NK-92 (cell line): ENCODE measurements around the gene SENP8.
"Not testable (repeated sequence)": the region's sequence is repeated elsewhere in the genome, so short reads cannot be mapped to it uniquely, and the experiment has no call there.

Experiments
- DNase-seq: peaks from one replicate; lab custom pipeline; 2025; ENCODE audit not compliant: unreplicated experiment; lab: John Stamatoyannopoulos, UW

The SENP8 gene

DNA sequence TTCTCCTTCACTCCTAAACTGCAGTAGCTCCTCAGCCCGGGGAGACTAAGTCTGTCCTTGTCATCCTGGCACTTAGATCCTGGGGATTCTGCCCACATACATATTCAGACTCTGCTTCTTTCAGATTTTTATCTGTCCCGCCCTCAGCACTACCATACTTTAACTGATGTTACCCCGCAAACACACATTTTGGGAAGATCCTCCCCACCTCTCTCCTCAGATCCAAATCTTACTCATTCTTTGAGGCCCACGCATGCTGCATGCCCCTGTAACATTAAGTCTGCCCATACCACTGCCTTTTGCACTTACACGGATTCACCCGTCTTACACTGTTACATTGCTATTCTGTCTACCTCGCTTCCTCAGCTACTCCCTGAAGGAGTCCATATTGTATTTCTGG is 36.1 kb downstream of the SENP8 start:
- DNase-seq: no peak

DNA sequence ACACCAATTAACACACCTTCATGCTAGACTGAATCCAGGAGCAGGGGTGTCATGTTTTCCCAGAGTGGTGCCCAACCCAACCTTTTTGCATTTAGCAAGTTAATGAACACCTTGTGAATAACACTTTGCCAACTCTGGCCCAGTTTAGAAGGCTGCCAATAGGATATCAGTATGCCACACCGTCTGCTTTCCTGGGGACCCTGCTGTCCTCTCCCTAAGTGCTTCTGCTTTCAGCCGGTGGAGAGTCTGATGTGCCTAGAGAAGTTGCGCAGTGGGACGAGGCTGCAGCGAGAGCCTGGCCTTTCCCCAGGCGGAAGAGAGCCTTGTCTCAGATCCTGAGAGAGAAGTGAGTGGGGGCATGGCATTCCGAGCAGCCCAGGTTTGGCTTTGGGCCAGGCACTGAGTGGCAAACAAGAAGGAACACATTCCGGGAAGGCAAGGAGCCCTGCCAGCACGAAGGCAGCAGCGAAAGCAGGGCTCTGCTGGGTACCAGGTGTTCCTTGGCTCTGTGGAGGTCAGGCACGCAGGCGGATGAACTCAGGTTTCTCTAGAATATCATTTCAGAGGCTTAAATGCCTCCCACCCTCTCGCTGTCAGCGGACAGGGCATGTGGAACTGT is 36.9 kb downstream of the SENP8 start:
- DNase-seq: no peak

GRCh38 chr15:72155635-72156616 is 37.7 kb downstream of the SENP8 start:
- no peak for DNase-seq

GRCh38 chr15:72156928-72157327 is 38.7 kb downstream of the SENP8 start:
- DNase-seq: no peak

DNA sequence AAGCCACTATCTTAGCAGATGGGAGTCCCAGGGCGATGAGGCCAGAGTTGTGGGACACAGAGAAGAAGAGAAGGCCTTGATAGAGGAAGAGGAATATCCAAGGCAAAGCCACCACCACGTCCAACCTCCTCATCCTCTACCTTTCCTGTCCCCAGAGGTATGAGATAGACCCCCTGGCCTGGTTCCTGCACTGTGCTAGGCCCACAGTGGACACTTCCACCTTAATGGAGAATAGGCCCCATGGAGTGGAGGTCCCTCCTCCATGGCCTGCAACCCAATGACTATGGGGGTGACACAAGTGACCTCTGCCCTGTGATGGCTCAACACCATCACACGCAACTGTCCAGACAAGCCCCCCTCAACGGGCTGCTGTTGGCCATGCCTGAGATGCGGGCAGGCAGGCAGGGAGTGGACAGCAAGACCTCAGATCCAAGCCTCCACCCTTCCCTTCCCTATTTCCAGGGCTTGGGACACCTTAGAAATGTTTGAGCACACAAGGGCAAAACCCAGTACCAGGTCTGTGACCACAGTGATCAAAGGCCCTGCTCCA is 42.6 kb downstream of the SENP8 start:
- no peak for DNase-seq

- no peak for DNase-seq
Observed at GRCh38 chr15:72161361-72162132, 43.3 kb downstream of the SENP8 start.

- DNase-seq: no peak
Observed at GRCh38 chr15:72162569-72162968, 44.4 kb downstream of the SENP8 start.

- DNase-seq: no peak
Observed at GRCh38 chr15:72163719-72164118, 45.5 kb downstream of the SENP8 start.

GRCh38 chr15:72166716-72167417 is 48.7 kb downstream of the SENP8 start:
- DNase-seq: no peak

DNA sequence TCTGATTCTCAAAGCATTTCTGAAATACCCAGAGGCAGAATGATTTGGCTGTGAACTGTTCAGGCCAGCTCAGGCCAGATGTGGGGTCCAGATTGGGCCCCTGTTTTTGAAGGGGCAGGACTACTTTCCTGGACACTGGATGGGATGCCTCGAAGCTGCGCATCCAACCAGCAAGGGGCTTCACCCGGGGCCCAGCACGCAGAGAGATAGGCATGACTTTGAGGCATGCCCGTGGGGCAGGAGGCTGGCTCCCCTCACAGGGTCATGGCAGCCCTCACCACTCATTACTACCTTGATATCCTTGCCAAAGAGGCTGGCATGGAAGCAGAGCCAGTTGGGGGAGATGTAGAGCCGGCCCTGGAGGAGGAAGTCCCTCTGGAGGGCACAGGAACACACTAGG is 49.2 kb downstream of the SENP8 start:
- no peak for DNase-seq

GRCh38 chr15:72168131-72168807 is 50.1 kb downstream of the SENP8 start:
- DNase-seq: no peak

- no peak for DNase-seq
Observed at GRCh38 chr15:72168808-72169190, 50.6 kb downstream of the SENP8 start.

DNA sequence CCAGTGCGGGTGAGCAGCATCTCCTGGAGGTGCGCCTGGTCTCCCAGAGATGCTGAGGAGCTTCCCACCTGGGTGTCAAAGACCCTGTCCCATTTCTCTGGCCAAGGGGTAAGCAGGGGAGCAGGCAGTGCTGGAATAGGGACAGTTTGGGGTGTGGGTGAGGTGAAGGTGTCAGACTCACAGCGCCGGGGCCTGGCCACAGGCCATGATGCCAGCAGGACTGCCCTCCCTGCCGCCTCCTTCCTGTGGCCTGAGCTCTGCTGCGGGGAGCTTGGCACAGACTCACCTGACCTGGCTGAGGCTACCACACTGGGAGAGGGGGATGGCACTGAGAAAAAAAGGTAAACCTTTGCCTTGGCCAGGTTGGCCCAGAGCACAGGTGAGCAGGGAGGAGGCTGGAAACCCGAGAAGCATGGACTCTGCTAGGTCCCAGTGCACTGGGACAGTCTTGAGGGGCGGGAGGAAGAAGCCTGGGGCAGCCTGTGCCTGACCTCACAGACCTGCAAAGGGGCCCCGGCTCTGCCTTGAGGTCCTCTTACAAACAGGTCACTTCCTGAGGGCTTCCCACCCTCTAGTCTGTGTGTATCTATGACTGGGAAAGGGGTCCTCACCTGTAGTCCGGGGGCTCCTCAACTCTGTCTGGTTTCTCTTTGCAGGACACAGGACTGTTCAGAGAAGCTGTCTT is 51.2 kb downstream of the SENP8 start:
- DNase-seq: no peak

DNA sequence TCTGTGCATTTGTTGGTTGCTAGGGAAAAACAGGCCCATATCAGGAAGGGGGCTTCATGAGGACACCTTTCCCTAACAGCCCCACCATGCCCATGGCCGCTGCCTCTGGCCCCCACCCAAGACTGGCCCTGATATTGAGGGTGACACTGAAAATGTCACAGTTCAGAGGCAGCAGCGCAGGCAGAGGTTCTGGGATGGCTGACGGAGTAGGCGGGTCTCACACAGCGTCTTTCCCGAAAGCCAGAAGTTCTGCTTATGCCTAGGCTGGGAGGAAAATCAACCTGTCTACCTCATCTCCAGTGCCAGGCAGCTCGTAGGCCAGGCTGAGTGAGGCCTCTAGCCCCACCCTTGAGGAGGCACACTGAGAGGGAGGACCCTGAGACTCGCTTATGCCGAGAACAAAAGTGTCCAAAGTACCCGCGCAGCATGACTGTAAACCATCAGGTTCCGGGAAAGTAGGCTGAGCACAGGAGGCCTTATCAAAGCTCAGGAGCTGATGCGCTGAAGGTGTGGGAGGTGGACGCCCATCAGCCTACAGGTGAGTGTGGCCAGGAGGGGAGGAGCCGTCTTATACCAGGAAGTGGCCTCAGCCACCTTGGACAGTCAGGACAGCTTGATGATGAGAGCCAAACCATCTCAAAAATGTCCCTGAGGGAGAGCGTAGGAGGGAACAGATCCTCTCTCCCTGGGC is 51.9 kb downstream of the SENP8 start:
- DNase-seq: no peak

DNA sequence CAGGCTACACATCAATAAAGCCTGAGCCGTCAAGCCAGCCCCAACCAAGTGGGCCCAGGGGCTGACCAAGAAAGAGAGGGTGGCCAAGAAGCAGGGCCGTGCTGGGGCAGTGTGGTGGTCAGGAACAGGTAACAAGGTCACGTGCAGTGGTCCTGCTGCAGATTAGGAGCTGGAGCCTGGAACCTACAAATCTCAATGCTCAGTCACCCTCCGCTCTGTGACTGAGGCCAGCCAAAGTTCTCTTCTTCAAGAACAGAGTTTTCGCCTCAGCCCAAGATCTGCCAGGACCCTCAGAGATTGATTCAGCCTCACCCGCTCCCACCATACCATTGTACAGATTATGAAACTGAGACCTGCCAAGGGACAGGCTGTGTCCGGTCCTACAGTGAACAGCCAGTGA is 52.5 kb downstream of the SENP8 start:
- DNase-seq: no peak

DNA sequence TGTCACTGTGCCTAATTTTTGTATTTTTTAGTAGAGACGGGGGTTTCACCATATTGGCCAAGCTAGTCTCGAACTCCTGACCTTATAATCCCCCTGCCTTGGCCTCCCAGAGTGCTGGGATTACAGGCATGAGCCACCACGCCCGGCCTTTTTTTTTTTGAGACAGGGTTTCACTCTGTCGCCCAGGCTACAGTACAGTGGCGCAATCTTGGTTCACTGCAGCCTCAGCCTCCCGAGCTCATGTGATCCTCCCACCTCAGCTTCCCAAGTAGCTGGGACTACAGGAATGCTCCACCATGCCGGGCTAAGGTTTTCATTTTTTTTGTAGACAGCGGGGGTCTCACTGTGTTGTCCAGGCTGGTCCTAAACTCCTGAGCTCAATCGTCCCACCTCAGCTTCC is 53.8 kb downstream of the SENP8 start:
- DNase-seq: not testable (repeated sequence)

- DNase-seq: no peak
Observed at GRCh38 chr15:72172796-72173195, 54.6 kb downstream of the SENP8 start.

- DNase-seq: no peak
Observed at GRCh38 chr15:72173401-72173800, 55.2 kb downstream of the SENP8 start.
